Measurements from ENCODE around the gene CACHD1.

Gene CACHD1

DNA sequence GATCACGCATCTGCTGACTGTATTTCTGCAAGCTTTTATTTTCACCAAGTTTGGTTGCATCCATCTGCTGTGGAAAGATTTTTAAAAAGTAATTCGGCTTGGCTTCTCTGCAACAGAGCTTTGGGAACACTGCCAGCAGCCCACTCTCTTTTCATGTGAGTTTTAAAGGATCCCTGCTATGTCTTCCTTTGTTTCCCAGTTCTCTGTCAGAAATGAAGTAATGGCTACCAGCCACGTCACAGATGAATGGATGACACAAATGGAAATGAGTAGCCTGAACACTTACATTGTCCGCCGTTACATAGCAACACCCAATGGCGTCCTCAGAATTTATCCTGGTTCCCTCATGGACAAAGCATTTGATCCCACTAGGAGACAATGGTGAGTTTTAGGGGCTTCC is 194.4 kb downstream of the CACHD1 start:
- Histone ChIP-seq H2BK120ac (ENCODE audit: insufficient read depth, low read length, poor library complexity) (no peak overlapping the region), H3K79me1 (ENCODE audit: low read length) (no peaks in the 10 kb centered on the region)
- no CpG with 5 or more reads among the region's 6 CpGs for WGBS (ENCODE audit: extremely low coverage, insufficient coverage, insufficient read length)

DNA sequence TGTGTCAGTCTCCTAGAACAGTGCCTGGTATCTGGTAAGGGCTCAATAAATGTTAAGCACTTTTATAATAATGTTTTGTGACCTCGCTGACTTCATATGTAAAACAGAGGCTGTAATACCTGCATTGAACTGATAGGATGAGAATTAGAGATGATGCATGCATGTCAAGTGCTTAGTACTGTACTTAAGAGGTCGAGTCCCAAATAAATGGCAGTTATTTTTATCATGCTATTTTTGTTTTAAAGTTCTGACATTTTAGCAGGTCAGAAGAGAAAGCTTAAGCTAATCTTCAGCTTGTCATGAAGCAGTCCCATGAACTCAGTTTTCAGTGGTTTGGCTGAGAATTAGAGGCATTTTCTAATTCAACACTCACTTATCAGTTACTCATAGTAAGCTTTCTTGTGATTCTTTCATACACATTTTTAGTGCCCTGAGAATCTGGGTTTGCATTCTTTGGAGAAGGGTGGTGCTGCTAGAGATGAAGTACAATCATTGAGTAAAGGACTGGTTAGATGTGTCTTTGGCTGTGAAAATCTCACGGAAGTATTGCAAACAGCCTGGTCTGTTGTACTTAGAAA is 199.3 kb downstream of the CACHD1 start:
- no peak overlapping the region for H4K12ac ChIP-seq (ENCODE audit: low read depth, low read length)
- H3K4ac ChIP-seq (ENCODE audit: low read depth, low read length), result no peak overlapping the region
- H3K27ac ChIP-seq (ENCODE audit: low read depth, low read length), result no peak overlapping the region
- no peaks in the 10 kb centered on the region for H3K36me3 ChIP-seq (ENCODE audit: control insufficient read depth in 1 of 2, insufficient read depth in 2 of 2, low read length in 2 of 2)
- no peak overlapping the region for H3K4me2 ChIP-seq (ENCODE audit: low read length)
- no peaks in the 10 kb centered on the region for H3K27me3 ChIP-seq (ENCODE audit: insufficient read depth, low read length)
- no peaks in the 10 kb centered on the region for H3K79me2 ChIP-seq (ENCODE audit: control insufficient read depth, insufficient read depth, low read length, poor library complexity)
- H4K91ac ChIP-seq (ENCODE audit: low read depth, low read length), result no peak overlapping the region
- H2AFZ ChIP-seq (ENCODE audit: insufficient read depth, low read length, poor library complexity), result no peak overlapping the region
- H3K9ac ChIP-seq (ENCODE audit: low read length), result no peak overlapping the region
- H3K4me3 ChIP-seq (ENCODE audit: low read depth, low read length), result no peak overlapping the region
- no peak overlapping the region for H2AK5ac ChIP-seq (ENCODE audit: low read length)
- no peak overlapping the region for H3K23ac ChIP-seq (ENCODE audit: low read length)
- H4K8ac ChIP-seq (ENCODE audit: low read depth, low read length), result no peak overlapping the region
- no peak overlapping the region for H3K18ac ChIP-seq (ENCODE audit: low read length)
- no peaks in the 10 kb centered on the region for H3K79me1 ChIP-seq (ENCODE audit: low read length)
- WGBS (ENCODE audit: extremely low coverage, insufficient coverage, insufficient read length), result no CpG with 5 or more reads among the region's 3 CpGs
- no peaks in the 10 kb centered on the region for H3K4me1 ChIP-seq (ENCODE audit: control insufficient read depth in 1 of 2, insufficient read depth in 2 of 2, low read length in 2 of 2)
- H3K14ac ChIP-seq (ENCODE audit: low read length), result no peak overlapping the region
- no peaks in the 10 kb centered on the region for H3K9me3 ChIP-seq (ENCODE audit: insufficient read depth, low read depth, low read length)
- no peak for DNase-seq
- no peak overlapping the region for H2BK5ac ChIP-seq (ENCODE audit: low read depth, low read length, poor library complexity)
- no peak overlapping the region for H2BK12ac ChIP-seq (ENCODE audit: low read length)
- no peak overlapping the region for H2BK120ac ChIP-seq (ENCODE audit: insufficient read depth, low read length, poor library complexity)

More for the DNA sequence above, 194.4 kb downstream of the CACHD1 start:
- Histone ChIP-seq H3K27ac (ENCODE audit: low read depth, low read length) (no peak overlapping the region), H3K18ac (ENCODE audit: low read length) (no peak overlapping the region), H4K91ac (ENCODE audit: low read depth, low read length) (no peak overlapping the region), H3K79me2 (ENCODE audit: control insufficient read depth, insufficient read depth, low read length, poor library complexity) (no peaks in the 10 kb centered on the region), H3K9me3 (ENCODE audit: insufficient read depth, low read depth, low read length) (no peaks in the 10 kb centered on the region), H4K8ac (ENCODE audit: low read depth, low read length) (no peak overlapping the region), H4K12ac (ENCODE audit: low read depth, low read length) (no peak overlapping the region), H3K27me3 (ENCODE audit: insufficient read depth, low read length) (no peaks in the 10 kb centered on the region), H3K4ac (ENCODE audit: low read depth, low read length) (no peak overlapping the region), H2BK5ac (ENCODE audit: low read depth, low read length, poor library complexity) (no peak overlapping the region), H2AFZ (ENCODE audit: insufficient read depth, low read length, poor library complexity) (no peak overlapping the region), H3K4me3 (ENCODE audit: low read depth, low read length) (no peak overlapping the region), H2BK12ac (ENCODE audit: low read length) (no peak overlapping the region), H3K4me1 (ENCODE audit: control insufficient read depth in 1 of 2, insufficient read depth in 2 of 2, low read length in 2 of 2) (no peaks in the 10 kb centered on the region), H3K14ac (ENCODE audit: low read length) (no peak overlapping the region), H3K23ac (ENCODE audit: low read length) (no peak overlapping the region), H3K36me3 (ENCODE audit: control insufficient read depth in 1 of 2, insufficient read depth in 2 of 2, low read length in 2 of 2) (no peaks in the 10 kb centered on the region), H2AK5ac (ENCODE audit: low read length) (no peak overlapping the region), H3K4me2 (ENCODE audit: low read length) (no peak overlapping the region), H3K9ac (ENCODE audit: low read length) (no peak overlapping the region)
- DNase-seq, result no peak

DNA sequence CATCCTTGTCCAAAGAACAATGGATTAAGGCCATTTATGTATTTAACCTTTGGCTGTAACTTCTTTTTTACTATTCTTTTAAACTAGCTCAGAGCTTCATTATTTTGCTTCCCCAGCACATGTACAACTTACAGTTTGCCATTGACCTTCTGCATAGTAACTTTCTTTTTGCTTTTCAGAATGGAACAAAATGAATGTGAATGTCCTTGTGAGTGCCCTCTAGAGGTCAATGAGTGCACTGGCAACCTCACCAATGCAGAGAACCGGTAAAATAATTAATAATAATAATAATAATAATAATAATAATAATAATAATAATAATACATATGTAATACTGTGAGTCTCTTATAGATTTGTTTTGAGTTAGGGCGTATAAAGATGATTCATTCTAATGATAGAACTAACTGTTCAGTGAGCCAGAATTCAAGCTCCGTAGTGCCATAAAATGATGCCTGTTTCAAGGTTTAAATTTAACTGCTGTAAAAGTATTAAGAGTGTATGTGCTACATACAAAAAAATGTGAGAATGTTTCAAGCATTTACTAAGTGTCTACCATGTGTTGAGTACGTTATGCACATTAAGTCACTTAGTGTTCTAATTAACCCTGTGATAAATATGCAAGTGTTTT is 205.9 kb downstream of the CACHD1 start:
- no peak overlapping the region for H2BK120ac ChIP-seq (ENCODE audit: insufficient read depth, low read length, poor library complexity)
- H3K4me2 ChIP-seq (ENCODE audit: low read length), result no peak overlapping the region
- H3K4me1 ChIP-seq (ENCODE audit: control insufficient read depth in 1 of 2, insufficient read depth in 2 of 2, low read length in 2 of 2), result no peaks in the 10 kb centered on the region
- no peak overlapping the region for H2AFZ ChIP-seq (ENCODE audit: insufficient read depth, low read length, poor library complexity)
- H4K12ac ChIP-seq (ENCODE audit: low read depth, low read length), result no peak overlapping the region
- H3K4me3 ChIP-seq (ENCODE audit: low read depth, low read length), result no peak overlapping the region
- no peak overlapping the region for H3K9ac ChIP-seq (ENCODE audit: low read length)
- H4K8ac ChIP-seq (ENCODE audit: low read depth, low read length), result no peak overlapping the region
- H3K9me3 ChIP-seq (ENCODE audit: insufficient read depth, low read depth, low read length), result no peaks in the 10 kb centered on the region
- no peak overlapping the region for H2BK5ac ChIP-seq (ENCODE audit: low read depth, low read length, poor library complexity)
- no peaks in the 10 kb centered on the region for H3K79me1 ChIP-seq (ENCODE audit: low read length)
- no CpG with 5 or more reads among the region's 4 CpGs for WGBS (ENCODE audit: extremely low coverage, insufficient coverage, insufficient read length)
- H3K14ac ChIP-seq (ENCODE audit: low read length), result no peak overlapping the region
- H4K91ac ChIP-seq (ENCODE audit: low read depth, low read length), result no peak overlapping the region
- peak in 1 of 2 donors; percentile 52 for DNase-seq
- no peak overlapping the region for H3K18ac ChIP-seq (ENCODE audit: low read length)
- no peak overlapping the region for H3K23ac ChIP-seq (ENCODE audit: low read length)
- no peaks in the 10 kb centered on the region for H3K79me2 ChIP-seq (ENCODE audit: control insufficient read depth, insufficient read depth, low read length, poor library complexity)
- no peak overlapping the region for H3K27ac ChIP-seq (ENCODE audit: low read depth, low read length)
- no peak overlapping the region for H2AK5ac ChIP-seq (ENCODE audit: low read length)
- no peaks in the 10 kb centered on the region for H3K36me3 ChIP-seq (ENCODE audit: control insufficient read depth in 1 of 2, insufficient read depth in 2 of 2, low read length in 2 of 2)
- H2BK12ac ChIP-seq (ENCODE audit: low read length), result no peak overlapping the region
- H3K4ac ChIP-seq (ENCODE audit: low read depth, low read length), result no peak overlapping the region
- no peaks in the 10 kb centered on the region for H3K27me3 ChIP-seq (ENCODE audit: insufficient read depth, low read length)

DNA sequence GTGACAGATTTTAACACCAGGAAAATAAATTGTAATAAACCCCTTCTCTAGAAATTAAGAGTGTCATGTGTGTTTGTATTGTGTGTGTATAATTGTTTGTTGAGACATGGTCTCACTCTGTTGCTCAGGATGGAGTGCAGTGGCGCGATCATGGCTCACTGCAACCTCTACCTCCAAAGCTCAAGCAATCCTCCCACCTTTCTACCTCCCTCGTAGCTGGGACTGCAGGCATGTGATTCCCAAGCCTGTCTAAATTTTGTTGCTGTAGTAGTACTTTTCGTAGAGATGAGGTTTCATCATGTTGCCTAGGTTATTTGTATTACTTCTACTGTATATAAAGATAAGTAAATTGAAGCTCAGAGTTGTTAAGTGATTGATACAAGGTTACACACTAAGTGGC is 206.5 kb downstream of the CACHD1 start:
- Histone ChIP-seq H3K27me3 (ENCODE audit: insufficient read depth, low read length) (no peaks in the 10 kb centered on the region), H3K4me2 (ENCODE audit: low read length) (no peak overlapping the region), H2AK5ac (ENCODE audit: low read length) (no peak overlapping the region), H2BK5ac (ENCODE audit: low read depth, low read length, poor library complexity) (no peak overlapping the region), H3K79me1 (ENCODE audit: low read length) (no peaks in the 10 kb centered on the region), H2BK120ac (ENCODE audit: insufficient read depth, low read length, poor library complexity) (no peak overlapping the region), H3K9ac (ENCODE audit: low read length) (no peak overlapping the region), H3K79me2 (ENCODE audit: control insufficient read depth, insufficient read depth, low read length, poor library complexity) (no peaks in the 10 kb centered on the region), H3K9me3 (ENCODE audit: insufficient read depth, low read depth, low read length) (no peaks in the 10 kb centered on the region), H2BK12ac (ENCODE audit: low read length) (no peak overlapping the region), H2AFZ (ENCODE audit: insufficient read depth, low read length, poor library complexity) (no peak overlapping the region), H3K4me3 (ENCODE audit: low read depth, low read length) (no peak overlapping the region), H3K27ac (ENCODE audit: low read depth, low read length) (no peak overlapping the region), H3K23ac (ENCODE audit: low read length) (no peak overlapping the region), H3K14ac (ENCODE audit: low read length) (no peak overlapping the region), H3K4me1 (ENCODE audit: control insufficient read depth in 1 of 2, insufficient read depth in 2 of 2, low read length in 2 of 2) (no peaks in the 10 kb centered on the region), H3K36me3 (ENCODE audit: control insufficient read depth in 1 of 2, insufficient read depth in 2 of 2, low read length in 2 of 2) (no peaks in the 10 kb centered on the region), H3K18ac (ENCODE audit: low read length) (no peak overlapping the region), H4K12ac (ENCODE audit: low read depth, low read length) (no peak overlapping the region), H3K4ac (ENCODE audit: low read depth, low read length) (no peak overlapping the region), H4K8ac (ENCODE audit: low read depth, low read length) (no peak overlapping the region), H4K91ac (ENCODE audit: low read depth, low read length) (no peak overlapping the region)
- DNase-seq, result no peak
- WGBS (ENCODE audit: extremely low coverage, insufficient coverage, insufficient read length), result no CpG with 5 or more reads among the region's 4 CpGs

Data from trophoblast cell (in vitro differentiated cells and primary cell).